ENCODE data around the gene RGS14.

DNA sequence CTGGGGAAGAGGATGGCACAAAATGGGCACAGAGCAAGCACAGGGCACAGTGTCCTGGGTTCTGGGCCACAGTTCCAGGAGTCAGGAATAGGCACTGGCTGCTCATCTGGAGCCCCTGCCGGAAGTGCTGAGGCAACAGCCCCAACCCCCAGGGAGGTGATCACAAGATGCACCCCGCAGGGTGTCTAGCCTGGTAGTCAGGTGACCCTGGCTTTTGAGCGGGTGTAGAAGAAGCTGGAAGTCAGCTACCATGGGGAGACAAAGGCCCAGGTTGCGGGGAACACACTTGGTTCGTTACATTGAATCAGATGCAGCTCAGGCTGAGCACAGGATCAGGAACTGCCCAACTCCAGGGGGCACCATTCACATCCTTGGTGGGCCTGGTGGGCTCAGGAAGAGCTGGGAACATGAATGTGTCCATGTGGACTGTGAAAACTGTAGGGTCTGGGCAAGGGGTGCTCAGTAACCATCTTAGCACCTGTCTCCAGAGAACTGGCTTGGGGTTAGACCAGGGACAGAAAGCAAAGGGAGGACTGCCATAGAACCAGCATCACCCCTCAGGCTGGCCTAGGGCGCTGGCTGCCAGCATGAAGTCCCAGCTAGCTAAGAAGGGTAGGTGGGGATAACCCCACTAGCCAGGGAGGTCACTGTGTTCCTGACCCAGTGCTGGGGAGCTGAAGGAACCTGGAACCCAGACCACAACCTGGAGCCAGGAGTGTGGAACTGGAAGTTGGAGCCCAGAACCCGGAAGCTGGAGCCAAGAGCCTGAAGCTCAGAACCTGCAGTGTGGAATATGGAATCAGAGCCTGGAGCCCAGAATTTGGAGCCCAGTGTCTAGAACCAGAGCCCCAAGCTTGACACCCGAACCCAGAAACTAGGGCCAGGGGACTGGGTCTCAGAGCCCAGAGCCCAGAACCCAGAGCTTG, 20.4 kb downstream of the RGS14 start:
- TF ChIP-seq, protein P1, sequence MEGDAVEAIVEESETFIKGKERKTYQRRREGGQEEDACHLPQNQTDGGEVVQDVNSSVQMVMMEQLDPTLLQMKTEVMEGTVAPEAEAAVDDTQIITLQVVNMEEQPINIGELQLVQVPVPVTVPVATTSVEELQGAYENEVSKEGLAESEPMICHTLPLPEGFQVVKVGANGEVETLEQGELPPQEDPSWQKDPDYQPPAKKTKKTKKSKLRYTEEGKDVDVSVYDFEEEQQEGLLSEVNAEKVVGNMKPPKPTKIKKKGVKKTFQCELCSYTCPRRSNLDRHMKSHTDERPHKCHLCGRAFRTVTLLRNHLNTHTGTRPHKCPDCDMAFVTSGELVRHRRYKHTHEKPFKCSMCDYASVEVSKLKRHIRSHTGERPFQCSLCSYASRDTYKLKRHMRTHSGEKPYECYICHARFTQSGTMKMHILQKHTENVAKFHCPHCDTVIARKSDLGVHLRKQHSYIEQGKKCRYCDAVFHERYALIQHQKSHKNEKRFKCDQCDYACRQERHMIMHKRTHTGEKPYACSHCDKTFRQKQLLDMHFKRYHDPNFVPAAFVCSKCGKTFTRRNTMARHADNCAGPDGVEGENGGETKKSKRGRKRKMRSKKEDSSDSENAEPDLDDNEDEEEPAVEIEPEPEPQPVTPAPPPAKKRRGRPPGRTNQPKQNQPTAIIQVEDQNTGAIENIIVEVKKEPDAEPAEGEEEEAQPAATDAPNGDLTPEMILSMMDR (conservative IDR thresholded peaks at IDR 0.05; ENCODE audit: low read length): 0 out of 2 replicates have a peak, but pooled peaks have one; percentile 27
- no peak for TF ChIP-seq EZH2phosphoT487 (IDR thresholded peaks at IDR 0.05; ENCODE audit: borderline replicate concordance, low read depth, low read length)
